Bronchial epithelial cell (primary cell): ENCODE data around the gene LDLRAD4. TPM values are rescaled to one million over a fixed set of nuclear protein-coding genes. Genes with fewer than 3 reads are reported as not detected.

Experiments
- DNase-seq: peaks from one replicate; pipeline ENCODE4 v3.0.0-alpha.2; 2010; ENCODE audit warnings: low read depth
- FAIRE-seq: peaks from 2 replicates; lab custom pipeline; 2011; peaks lifted over from hg19 to GRCh38; lab: Jason Lieb, UNC
- H3K27me3 ChIP-seq: 2 replicates; pipeline ENCODE4 v1.5.1; 2011; ENCODE audit warnings: low read length; ENCODE audit not compliant: control insufficient read depth, insufficient read depth
- H3K36me3 ChIP-seq: 2 replicates; pipeline ENCODE4 v1.5.1; 2011; ENCODE audit warnings: low read length; ENCODE audit not compliant: control insufficient read depth, insufficient read depth
- H3K4me3 ChIP-seq: 2 replicates; pipeline ENCODE4 v1.5.1; 2011; ENCODE audit warnings: mild to moderate bottlenecking, low read depth, low read length, control low read depth
- CTCF ChIP-seq: IDR thresholded peaks from 2 replicates; pipeline ENCODE4 v1.5.1; 2011; ENCODE audit warnings: mild to moderate bottlenecking, moderate library complexity, low read length, control low read depth, inconsistent platforms; ENCODE audit not compliant: insufficient read depth, severe bottlenecking
- total RNA-seq: library from RNA; depleted of rRNA; stranded (reverse); fragments of >200 nt; gene quantifications from 2 replicates; pipeline ENCODE4 v1.2.1, GENCODE V29; 2014

Gene LDLRAD4
- total RNA-seq, 1 donor from 2014 or later: not detected

- no peak for TF ChIP-seq CTCF
- no peak for FAIRE-seq
- Histone ChIP-seq H3K36me3 (no peaks in the 10 kb centered on the region), H3K4me3 (no peak overlapping the region), H3K27me3 (no peaks in the 10 kb centered on the region)
- DNase-seq: no peak
These were observed 333.5 kb downstream of the LDLRAD4 start for GRCh38 chr18:13551841-13552733.

- TF ChIP-seq CTCF: no peak
- H3K4me3 ChIP-seq: no peak overlapping the region
- H3K36me3 ChIP-seq: no peaks in the 10 kb centered on the region
- H3K27me3 ChIP-seq: no peaks in the 10 kb centered on the region
- FAIRE-seq: no peak
- no peak for DNase-seq
These were observed 334.9 kb downstream of the LDLRAD4 start for GRCh38 chr18:13553449-13553848.

- no peak for TF ChIP-seq CTCF
- H3K4me3 ChIP-seq: no peak overlapping the region
- H3K27me3 ChIP-seq: no peaks in the 10 kb centered on the region
- H3K36me3 ChIP-seq: no peaks in the 10 kb centered on the region
- FAIRE-seq (no peak), DNase-seq (no peak)
These were observed 336.6 kb downstream of the LDLRAD4 start for GRCh38 chr18:13555192-13555591.

GRCh38 chr18:13555865-13556264 is 337.3 kb downstream of the LDLRAD4 start:
- FAIRE-seq (no peak), DNase-seq (no peak)
- no peak for TF ChIP-seq CTCF
- no peaks in the 10 kb centered on the region for H3K27me3 ChIP-seq
- H3K4me3 ChIP-seq: no peak overlapping the region
- no peaks in the 10 kb centered on the region for H3K36me3 ChIP-seq

GRCh38 chr18:13556502-13556901 is 337.9 kb downstream of the LDLRAD4 start:
- TF ChIP-seq CTCF: no peak
- no peak for FAIRE-seq
- Histone ChIP-seq H3K27me3 (no peaks in the 10 kb centered on the region), H3K36me3 (no peaks in the 10 kb centered on the region), H3K4me3 (no peak overlapping the region)
- no peak for DNase-seq

GRCh38 chr18:13558124-13558523 is 339.6 kb downstream of the LDLRAD4 start:
- peak; percentile 32 for DNase-seq
- no peak for FAIRE-seq
- no peaks in the 10 kb centered on the region for H3K27me3 ChIP-seq
- no peaks in the 10 kb centered on the region for H3K36me3 ChIP-seq
- peak; percentile 61 for TF ChIP-seq CTCF
- H3K4me3 ChIP-seq: no peak overlapping the region
